GM12878 (cell line): ENCODE measurements around the gene ISCU.

Source experiments
- BMI1 ChIP-seq: fragments of 450-650 bp; IDR thresholded peaks from 2 replicates; pipeline ENCODE4 v1.6.1; 2016; ENCODE audit warnings: mild to moderate bottlenecking, moderate library complexity, borderline replicate concordance
- CEBPZ ChIP-seq: fragments of 150-350 bp; IDR thresholded peaks from 2 replicates; pipeline ENCODE4 v1.6.1; 2016; ENCODE audit warnings: low read depth, low read length
- CTCF ChIP-seq, 3 experiments: IDR thresholded peaks in 2 of 3; conservative IDR thresholded peaks in 1 of 3; 2 replicates each; pipeline ENCODE4 v1.5.1; 2011; ENCODE audit warnings: low read depth in 3 of 3, low read length in 3 of 3, mild to moderate bottlenecking in 3 of 3, control low read depth in 2 of 3, moderate library complexity in 2 of 3, inconsistent platforms in 1 of 3, mixed read lengths in 1 of 3; ENCODE audit not compliant: control insufficient read depth in 2 of 3, insufficient read depth in 1 of 3; ENCODE audit errors: extremely low read depth in 1 of 3
- E2F4 ChIP-seq: IDR thresholded peaks from 2 replicates; pipeline ENCODE4 v1.6.1; 2012; ENCODE audit warnings: low read depth, low read length, improper control_type of control experiment
- FOXM1 ChIP-seq: IDR thresholded peaks from 2 replicates; pipeline ENCODE4 v1.6.1; 2012; ENCODE audit warnings: low read depth, mild to moderate bottlenecking, inconsistent platforms, low read length, moderate library complexity
- HCFC1 ChIP-seq: fragments of 150-350 bp; IDR thresholded peaks from 2 replicates; pipeline ENCODE4 v1.6.1; 2014; ENCODE audit warnings: low read length
- KDM1A ChIP-seq: fragments of 200-600 bp; sonication (generic); IDR thresholded peaks from 2 replicates; pipeline ENCODE4 v1.6.1; 2016; ENCODE audit warnings: borderline replicate concordance
- TAF1 ChIP-seq: IDR thresholded peaks from 2 replicates; pipeline ENCODE4 v1.6.1; 2011; ENCODE audit warnings: mild to moderate bottlenecking, low read depth, low read length, borderline replicate concordance
- ZNF384 ChIP-seq: IDR thresholded peaks from 2 replicates; pipeline ENCODE4 v1.6.1; 2012; ENCODE audit warnings: low read depth, mild to moderate bottlenecking, low read length, improper control_type of control experiment, borderline replicate concordance

- no peak for TF ChIP-seq ZNF384
- peak in 2 of 3 experiments; percentile 12 to 28; a peak in 2 of 6 replicates for TF ChIP-seq CTCF (IDR thresholded peaks at IDR 0.05 in 2 of 3, conservative IDR thresholded peaks at IDR 0.05 in 1 of 3; ENCODE audit: control insufficient read depth in 2 of 3, extremely low read depth in 1 of 3, insufficient read depth in 1 of 3, low read depth in 3 of 3, low read length in 3 of 3)
- TF ChIP-seq FOXM1: no peak
- no peak for TF ChIP-seq BMI1
- TF ChIP-seq HCFC1: no peak
- no peak for TF ChIP-seq E2F4
- no peak for TF ChIP-seq CEBPZ
- TF ChIP-seq TAF1: no peak
- no peak for TF ChIP-seq KDM1A
Measured at GRCh38 chr12:108526482-108527165, 35.8 kb upstream of the ISCU start.
